ENCODE measurements around the gene RAPGEF6. TPM values are rescaled to one million over a fixed set of nuclear protein-coding genes. Genes with fewer than 3 reads are reported as not detected.

The RAPGEF6 gene
- total RNA-seq, 1 donor from 2014 or later = 22.9 TPM

GRCh38 chr5:131473731-131474130 is 161.3 kb downstream of the RAPGEF6 start:
- no peak for TF ChIP-seq CTCF (IDR thresholded peaks at IDR 0.05)
- intact Hi-C loops (cut with DNase I) = no loop called here
- no peak overlapping the region for H3K27ac ChIP-seq
- peaks cover 0 to 7% of the 10 kb centered on the region in 2 donors for H3K4me1 ChIP-seq
- DNase-seq (ENCODE audit: low spot score in 2 of 2) = no peak
- H3K27me3 ChIP-seq = no peaks in the 10 kb centered on the region
- no peaks in the 10 kb centered on the region for H3K9me3 ChIP-seq
- peaks cover 0 to 2% of the 10 kb centered on the region in 2 donors for H3K36me3 ChIP-seq
- no peak overlapping the region for H3K4me3 ChIP-seq

GRCh38 chr5:131466171-131466766 is 168.8 kb downstream of the RAPGEF6 start:
- DNase-seq (ENCODE audit: low spot score in 2 of 2) = no peak
- Histone ChIP-seq H3K4me1 (no peaks in the 10 kb centered on the region), H3K27ac (no peak overlapping the region), H3K4me3 (no peak overlapping the region), H3K36me3 (peaks cover 8 to 10% of the 10 kb centered on the region in 2 donors), H3K9me3 (no peaks in the 10 kb centered on the region), H3K27me3 (no peaks in the 10 kb centered on the region)
- intact Hi-C loops (cut with DNase I) = no loop called here
- no peak for TF ChIP-seq CTCF (IDR thresholded peaks at IDR 0.05)

GRCh38 chr5:131463656-131464055 is 171.4 kb downstream of the RAPGEF6 start:
- no peak overlapping the region for H3K27ac ChIP-seq
- H3K36me3 ChIP-seq = peaks cover 5 to 10% of the 10 kb centered on the region in 2 donors
- TF ChIP-seq CTCF (IDR thresholded peaks at IDR 0.05) = no peak
- DNase-seq (ENCODE audit: low spot score in 2 of 2) = no peak
- H3K4me3 ChIP-seq = no peak overlapping the region
- no peaks in the 10 kb centered on the region for H3K4me1 ChIP-seq
- H3K9me3 ChIP-seq = no peaks in the 10 kb centered on the region
- H3K27me3 ChIP-seq = no peaks in the 10 kb centered on the region
- intact Hi-C loops (cut with DNase I) = no loop called here

- no peaks in the 10 kb centered on the region for H3K4me1 ChIP-seq
- no peak for DNase-seq (ENCODE audit: low spot score in 2 of 2)
- H3K27ac ChIP-seq = no peak overlapping the region
- H3K9me3 ChIP-seq = no peaks in the 10 kb centered on the region
- H3K4me3 ChIP-seq = no peak overlapping the region
- H3K27me3 ChIP-seq = no peaks in the 10 kb centered on the region
- H3K36me3 ChIP-seq = peaks cover 5 to 10% of the 10 kb centered on the region in 2 donors
- no peak for TF ChIP-seq CTCF (IDR thresholded peaks at IDR 0.05)
- intact Hi-C loops (cut with DNase I) = no loop called here
Observed at GRCh38 chr5:131462454-131462853, 172.6 kb downstream of the RAPGEF6 start.

GRCh38 chr5:131461742-131462141 is 173.3 kb downstream of the RAPGEF6 start:
- TF ChIP-seq CTCF (IDR thresholded peaks at IDR 0.05) = no peak
- Histone ChIP-seq H3K4me1 (no peaks in the 10 kb centered on the region), H3K9me3 (no peaks in the 10 kb centered on the region), H3K4me3 (no peak overlapping the region), H3K27me3 (no peaks in the 10 kb centered on the region), H3K36me3 (peaks cover 5 to 10% of the 10 kb centered on the region in 2 donors), H3K27ac (no peak overlapping the region)
- intact Hi-C loops (cut with DNase I) = no loop called here
- DNase-seq (ENCODE audit: low spot score in 2 of 2) = no peak
